KOPT-K1 (cell line): ENCODE measurements around the gene TNFAIP6.
A peak's percentile ranks its signal among the peaks of the same experiment; 100 is the strongest.
"Not testable (repeated sequence)": the region's sequence is repeated elsewhere in the genome, so short reads cannot be mapped to it uniquely, and the experiment has no call there.

Source experiments
- H3K27ac ChIP-seq: fragments of 200-600 bp; sonication (generic); 2 replicates; pipeline ENCODE4 v1.5.1; 2016; ENCODE audit warnings: antibody characterized with exemption, mild to moderate bottlenecking, low read depth, low read length; ENCODE audit not compliant: poor library complexity, severe bottlenecking
- H3K36me3 ChIP-seq: fragments of 200-600 bp; sonication (generic); 2 replicates; pipeline ENCODE4 v1.5.1; 2017; ENCODE audit warnings: antibody characterized with exemption, mild to moderate bottlenecking, low read length, moderate library complexity; ENCODE audit not compliant: insufficient read depth
- H3K9me3 ChIP-seq: fragments of 200-600 bp; sonication (generic); 2 replicates; pipeline ENCODE4 v1.5.1; 2017; ENCODE audit warnings: antibody characterized with exemption, low read length, mild to moderate bottlenecking; ENCODE audit not compliant: insufficient read depth, poor library complexity, severe bottlenecking

TNFAIP6 gene

GRCh38 chr2:151394509-151394908, 37.1 kb downstream of the TNFAIP6 start:
- H3K36me3 ChIP-seq = no peaks in the 10 kb centered on the region
- H3K9me3 ChIP-seq = no peaks in the 10 kb centered on the region
- H3K27ac ChIP-seq = no peak overlapping the region

- Histone ChIP-seq H3K36me3 (no peaks in the 10 kb centered on the region), H3K9me3 (no peaks in the 10 kb centered on the region), H3K27ac (no peak overlapping the region)
These were observed 38.4 kb downstream of the TNFAIP6 start for GRCh38 chr2:151395509-151396374.

- H3K36me3 ChIP-seq = no peaks in the 10 kb centered on the region
- H3K9me3 ChIP-seq = no peaks in the 10 kb centered on the region
- no peak overlapping the region for H3K27ac ChIP-seq
These were observed 42.6 kb downstream of the TNFAIP6 start for GRCh38 chr2:151399981-151400380.

- H3K9me3 ChIP-seq = no peaks in the 10 kb centered on the region
- H3K36me3 ChIP-seq = no peaks in the 10 kb centered on the region
- H3K27ac ChIP-seq = no peak overlapping the region
These were observed 43.8 kb downstream of the TNFAIP6 start for GRCh38 chr2:151401149-151401548.

GRCh38 chr2:151403914-151404313, 46.5 kb downstream of the TNFAIP6 start:
- H3K36me3 ChIP-seq = no peaks in the 10 kb centered on the region
- H3K27ac ChIP-seq = no peak overlapping the region
- no peaks in the 10 kb centered on the region for H3K9me3 ChIP-seq

- H3K36me3 ChIP-seq = no peaks in the 10 kb centered on the region
These were observed 48.0 kb downstream of the TNFAIP6 start for GRCh38 chr2:151405376-151405775.

GRCh38 chr2:151407281-151407680, 49.9 kb downstream of the TNFAIP6 start:
- no peak overlapping the region for H3K27ac ChIP-seq
- H3K36me3 ChIP-seq = peaks cover 10% of the 10 kb centered on the region
- no peaks in the 10 kb centered on the region for H3K9me3 ChIP-seq

More at GRCh38 chr2:151405376-151405775, 48.0 kb downstream of the TNFAIP6 start:
- Histone ChIP-seq H3K9me3 (no peaks in the 10 kb centered on the region), H3K27ac (no peak overlapping the region)

GRCh38 chr2:151408788-151409600, 51.6 kb downstream of the TNFAIP6 start:
- H3K27ac ChIP-seq = peak overlapping the region; percentile 92
- no peaks in the 10 kb centered on the region for H3K9me3 ChIP-seq
- H3K36me3 ChIP-seq = peaks cover 27% of the 10 kb centered on the region

- Histone ChIP-seq H3K27ac (peak within 1 kb of the TSS; percentile 92), H3K36me3 (peaks cover 35% of the 10 kb centered on the region), H3K9me3 (no peaks in the 10 kb centered on the region)
These were observed 52.5 kb downstream of the TNFAIP6 start, which contains the start of gene RIF1 for GRCh38 chr2:151409601-151410484. Gene RIF1, plus strand, starts transcription at chr2:151409902. Its CDS starts 522 bp downstream, at chr2:151410424.

- peak overlapping the region; percentile 92 for H3K27ac ChIP-seq
- H3K36me3 ChIP-seq = peaks cover 41% of the 10 kb centered on the region
- H3K9me3 ChIP-seq = no peaks in the 10 kb centered on the region
These were observed 53.1 kb downstream of the TNFAIP6 start for GRCh38 chr2:151410485-151410834.

GRCh38 chr2:151417650-151418049, 60.3 kb downstream of the TNFAIP6 start:
- H3K36me3 ChIP-seq = peaks cover 99% of the 10 kb centered on the region
- H3K9me3 ChIP-seq = no peaks in the 10 kb centered on the region
- H3K27ac ChIP-seq = no peak overlapping the region

GRCh38 chr2:151421681-151422080, 64.3 kb downstream of the TNFAIP6 start:
- not testable (repeated sequence) for H3K27ac ChIP-seq, H3K9me3 ChIP-seq
- H3K36me3 ChIP-seq = peaks cover 100% of the 10 kb centered on the region

- H3K27ac ChIP-seq = no peak overlapping the region
- peaks cover 100% of the 10 kb centered on the region for H3K36me3 ChIP-seq
- H3K9me3 ChIP-seq = no peaks in the 10 kb centered on the region
These were observed 65.6 kb downstream of the TNFAIP6 start for GRCh38 chr2:151422917-151423439.

GRCh38 chr2:151423760-151424159, 66.4 kb downstream of the TNFAIP6 start:
- Histone ChIP-seq H3K36me3 (peaks cover 100% of the 10 kb centered on the region), H3K27ac (no peak overlapping the region), H3K9me3 (no peaks in the 10 kb centered on the region)
